Nephron (organoid): Measurements from ENCODE around the gene QKI.
A peak's percentile ranks its signal among the peaks of the same experiment; 100 is the strongest.

Experiments used
- H3K27ac Mint-ChIP-seq, 3 experiments: 2 replicates each; pipeline ENCODE4 v1.8.0; 2020; ENCODE audit warnings: mixed read lengths in 3 of 3, mild to moderate bottlenecking in 2 of 3, moderate library complexity in 1 of 3
- H3K27me3 Mint-ChIP-seq: 2 replicates; pipeline ENCODE4 v1.8.0; 2021; ENCODE audit warnings: low read depth, mild to moderate bottlenecking, moderate library complexity, mixed read lengths
- H3K36me3 Mint-ChIP-seq: 2 replicates; pipeline ENCODE4 v1.8.0; 2020; ENCODE audit warnings: low read depth, mixed read lengths
- H3K4me1 Mint-ChIP-seq: 2 replicates; pipeline ENCODE4 v1.8.0; 2020; ENCODE audit warnings: mixed read lengths
- H3K4me3 Mint-ChIP-seq, 3 experiments: 2 replicates each; pipeline ENCODE4 v1.8.0; 2020; ENCODE audit warnings: mild to moderate bottlenecking in 3 of 3, mixed read lengths in 3 of 3, moderate library complexity in 2 of 3
- H3K9me3 Mint-ChIP-seq: 2 replicates; pipeline ENCODE4 v1.8.0; 2020; ENCODE audit warnings: mixed read lengths
- TF ChIP-seq, protein P1 (sequence below), 3 experiments: fragments of 200-600 bp; sonication (generic); IDR thresholded peaks; one replicate each; pipeline ENCODE4 v1.5.0; 2021; ENCODE audit warnings: antibody characterized with exemption in 3 of 3; ENCODE audit not compliant: unreplicated experiment in 3 of 3

Gene QKI

DNA sequence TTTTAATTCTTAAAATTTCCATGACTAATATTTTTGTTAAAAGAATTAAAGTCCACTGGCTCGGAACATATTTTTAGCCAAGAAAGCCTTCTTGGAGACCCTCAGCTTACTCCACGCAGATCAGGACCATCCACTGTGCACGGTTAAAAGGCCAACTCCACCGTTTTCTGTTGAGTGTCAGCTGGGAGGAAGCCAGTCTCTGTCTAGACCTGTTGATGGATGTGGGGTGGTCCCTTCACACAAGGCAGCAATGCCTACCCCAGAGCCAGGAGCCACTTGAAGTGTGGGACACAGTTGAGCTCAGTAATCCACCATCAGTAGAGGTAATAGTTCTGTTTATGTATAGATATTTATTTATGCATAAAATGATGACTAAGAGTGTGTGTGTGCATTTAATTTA is 19.9 kb upstream of the QKI start:
- Mint-ChIP-seq H3K27me3 (peaks cover 3% of the 10 kb centered on the region), H3K36me3 (no peaks in the 10 kb centered on the region), H3K4me1 (peaks cover 45% of the 10 kb centered on the region), H3K9me3 (no peaks in the 10 kb centered on the region), H3K4me3 (no peak overlapping the region), H3K27ac (no peak overlapping the region)
- TF ChIP-seq, protein P1, sequence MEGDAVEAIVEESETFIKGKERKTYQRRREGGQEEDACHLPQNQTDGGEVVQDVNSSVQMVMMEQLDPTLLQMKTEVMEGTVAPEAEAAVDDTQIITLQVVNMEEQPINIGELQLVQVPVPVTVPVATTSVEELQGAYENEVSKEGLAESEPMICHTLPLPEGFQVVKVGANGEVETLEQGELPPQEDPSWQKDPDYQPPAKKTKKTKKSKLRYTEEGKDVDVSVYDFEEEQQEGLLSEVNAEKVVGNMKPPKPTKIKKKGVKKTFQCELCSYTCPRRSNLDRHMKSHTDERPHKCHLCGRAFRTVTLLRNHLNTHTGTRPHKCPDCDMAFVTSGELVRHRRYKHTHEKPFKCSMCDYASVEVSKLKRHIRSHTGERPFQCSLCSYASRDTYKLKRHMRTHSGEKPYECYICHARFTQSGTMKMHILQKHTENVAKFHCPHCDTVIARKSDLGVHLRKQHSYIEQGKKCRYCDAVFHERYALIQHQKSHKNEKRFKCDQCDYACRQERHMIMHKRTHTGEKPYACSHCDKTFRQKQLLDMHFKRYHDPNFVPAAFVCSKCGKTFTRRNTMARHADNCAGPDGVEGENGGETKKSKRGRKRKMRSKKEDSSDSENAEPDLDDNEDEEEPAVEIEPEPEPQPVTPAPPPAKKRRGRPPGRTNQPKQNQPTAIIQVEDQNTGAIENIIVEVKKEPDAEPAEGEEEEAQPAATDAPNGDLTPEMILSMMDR (IDR thresholded peaks at IDR 0.05; ENCODE audit: unreplicated experiment in 3 of 3): no peak

DNA sequence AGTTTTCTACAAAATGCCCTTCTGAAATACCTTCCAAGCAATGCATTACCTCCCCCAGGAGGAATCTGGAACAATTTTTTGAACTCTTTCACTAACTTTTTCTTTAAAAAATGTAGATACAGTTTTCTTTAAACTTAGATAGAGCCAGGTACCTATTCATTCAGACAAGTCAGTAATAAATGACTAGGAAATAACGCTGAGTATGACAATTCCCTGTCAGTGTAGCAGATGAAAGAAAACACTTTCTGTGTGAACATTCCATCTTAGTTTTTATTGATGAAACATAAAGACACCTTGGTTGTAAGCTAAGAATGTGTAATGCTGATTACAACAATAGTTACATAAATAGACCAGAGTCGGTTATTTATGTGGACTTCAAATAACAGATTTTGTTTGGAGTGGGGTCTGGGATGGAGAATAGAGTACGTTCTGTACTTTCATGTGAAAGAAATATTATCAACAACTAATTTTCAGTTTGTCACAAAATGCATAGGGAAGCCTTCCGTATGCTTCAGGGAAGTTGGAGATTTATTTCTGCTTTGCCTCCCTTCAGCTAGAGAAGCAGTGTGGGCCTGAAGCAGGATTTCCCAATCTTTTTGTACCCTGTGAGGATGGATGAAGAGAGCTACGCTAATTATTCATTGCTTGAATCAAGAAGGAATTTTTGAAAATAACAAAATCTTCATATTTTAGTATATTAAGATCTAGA is 19.2 kb upstream of the QKI start:
- TF ChIP-seq, protein P1 (IDR thresholded peaks at IDR 0.05; ENCODE audit: unreplicated experiment in 3 of 3): no peak
- H3K9me3 Mint-ChIP-seq: no peaks in the 10 kb centered on the region
- H3K4me3 Mint-ChIP-seq: peak overlapping the region; percentile 15 to 70 (median 19)
- H3K36me3 Mint-ChIP-seq: no peaks in the 10 kb centered on the region
- peak overlapping the region in 2 of 3 experiments; percentile 69 to 89 for H3K27ac Mint-ChIP-seq
- H3K27me3 Mint-ChIP-seq: peaks cover 3% of the 10 kb centered on the region
- H3K4me1 Mint-ChIP-seq: peaks cover 45% of the 10 kb centered on the region

DNA sequence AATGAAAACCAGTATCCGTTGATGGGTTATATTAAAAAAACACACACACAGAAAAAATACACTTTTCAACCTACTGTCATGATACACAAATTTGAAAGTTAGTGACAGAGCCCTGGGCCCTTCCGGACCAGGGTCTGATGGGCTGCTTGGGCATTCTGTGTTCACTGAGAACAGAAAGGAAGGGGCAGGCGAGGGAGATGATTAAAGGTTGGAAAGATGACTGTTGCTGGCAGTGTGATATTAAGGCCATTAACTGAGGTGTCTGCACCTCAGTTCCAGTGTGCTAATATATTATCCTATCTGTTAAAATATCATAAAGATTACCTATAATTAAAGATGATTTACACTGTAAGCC is 18.7 kb upstream of the QKI start:
- peak overlapping the region; percentile 32 to 73 (median 70) for H3K4me3 Mint-ChIP-seq

DNA sequence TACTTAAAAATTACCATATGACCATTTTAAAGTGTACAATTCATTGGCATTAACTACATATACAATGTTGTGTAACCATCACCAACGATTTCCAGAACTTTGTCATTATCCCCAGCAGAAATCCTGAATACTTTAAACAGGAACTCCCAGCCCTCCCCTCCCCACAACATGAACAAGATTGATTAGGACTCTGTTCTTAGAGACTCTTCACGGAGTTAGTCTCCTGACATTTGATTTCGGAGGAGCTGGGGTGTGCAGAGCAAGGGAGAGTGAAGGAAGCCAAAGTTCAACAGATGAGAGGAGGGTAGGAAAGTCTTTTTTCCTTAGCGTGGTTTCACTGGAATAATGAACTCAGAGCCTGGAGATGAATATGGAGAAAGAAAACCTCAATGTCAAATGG is 17.2 kb upstream of the QKI start:
- peaks cover 38% of the 10 kb centered on the region for H3K4me1 Mint-ChIP-seq
- no peaks in the 10 kb centered on the region for H3K9me3 Mint-ChIP-seq
- TF ChIP-seq, protein P1 (IDR thresholded peaks at IDR 0.05; ENCODE audit: unreplicated experiment in 3 of 3): no peak
- peak overlapping the region in 1 of 3 experiments; percentile 2 for H3K4me3 Mint-ChIP-seq
- H3K36me3 Mint-ChIP-seq: no peaks in the 10 kb centered on the region
- H3K27ac Mint-ChIP-seq: peak overlapping the region in 2 of 3 experiments; percentile 29 to 89
- H3K27me3 Mint-ChIP-seq: peaks cover 10% of the 10 kb centered on the region

More for the DNA sequence above, 18.7 kb upstream of the QKI start:
- Mint-ChIP-seq H3K27ac (peak overlapping the region in 2 of 3 experiments; percentile 69 to 89), H3K36me3 (no peaks in the 10 kb centered on the region), H3K27me3 (peaks cover 3% of the 10 kb centered on the region), H3K4me1 (peaks cover 45% of the 10 kb centered on the region), H3K9me3 (no peaks in the 10 kb centered on the region)
- TF ChIP-seq, protein P1 (IDR thresholded peaks at IDR 0.05; ENCODE audit: unreplicated experiment in 3 of 3): no peak

DNA sequence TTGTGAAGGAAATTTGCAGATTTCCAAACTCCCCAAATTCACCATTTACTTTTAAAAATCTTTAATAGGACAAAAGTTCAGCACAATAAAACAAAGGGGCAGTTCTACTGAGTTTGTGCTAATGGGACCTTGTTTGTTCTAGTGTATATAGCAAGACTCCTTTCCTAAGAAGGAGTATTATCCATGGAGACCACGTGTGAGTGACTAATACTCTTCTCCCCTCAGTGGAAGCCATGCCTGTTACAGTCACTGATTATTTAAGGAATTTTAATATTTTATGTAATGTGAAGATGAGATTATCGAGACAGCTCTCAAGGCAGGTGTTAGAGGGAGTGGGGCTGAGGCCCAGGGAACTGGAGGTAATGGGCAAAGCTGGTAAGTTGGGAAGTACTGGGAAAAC is 16.4 kb upstream of the QKI start:
- H3K27me3 Mint-ChIP-seq: peaks cover 10% of the 10 kb centered on the region
- H3K36me3 Mint-ChIP-seq: no peaks in the 10 kb centered on the region
- TF ChIP-seq, protein P1 (IDR thresholded peaks at IDR 0.05; ENCODE audit: unreplicated experiment in 3 of 3): no peak
- H3K27ac Mint-ChIP-seq: peak overlapping the region in 1 of 3 experiments; percentile 49
- H3K4me3 Mint-ChIP-seq: no peak overlapping the region
- no peaks in the 10 kb centered on the region for H3K9me3 Mint-ChIP-seq
- peaks cover 31% of the 10 kb centered on the region for H3K4me1 Mint-ChIP-seq

DNA sequence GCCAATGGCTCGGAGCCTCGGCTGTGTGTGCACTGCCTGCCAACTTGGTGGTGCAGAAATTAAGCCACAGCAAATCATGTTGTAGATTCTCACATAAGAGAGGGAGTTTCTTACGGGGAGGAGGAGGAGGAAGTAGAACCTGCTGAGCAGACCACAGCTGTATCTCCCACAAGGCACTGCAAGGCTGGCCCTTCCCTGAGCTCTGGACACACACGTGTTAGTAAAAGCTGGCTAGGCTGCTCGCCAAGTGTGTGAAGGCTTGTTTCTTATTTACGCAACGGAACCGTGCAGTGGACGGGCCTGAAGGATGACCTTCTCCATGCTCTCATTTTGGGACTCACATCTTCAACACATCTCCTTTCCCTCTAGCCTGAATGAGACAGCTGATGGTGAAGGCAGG is 15.7 kb upstream of the QKI start:
- Mint-ChIP-seq H3K27me3 (peaks cover 10% of the 10 kb centered on the region), H3K36me3 (no peaks in the 10 kb centered on the region), H3K27ac (peak overlapping the region in 1 of 3 experiments; percentile 49), H3K4me1 (peaks cover 31% of the 10 kb centered on the region), H3K4me3 (no peak overlapping the region), H3K9me3 (no peaks in the 10 kb centered on the region)
- TF ChIP-seq, protein P1 (IDR thresholded peaks at IDR 0.05; ENCODE audit: unreplicated experiment in 3 of 3): no peak
